Nephron (organoid): Measurements from ENCODE around the gene HEXIM1.
A peak's percentile ranks its signal among the peaks of the same experiment; 100 is the strongest.

ENCODE experiments used
- H3K27ac Mint-ChIP-seq, 3 experiments: 2 replicates each; pipeline ENCODE4 v1.8.0; 2020; ENCODE audit warnings: mixed read lengths in 3 of 3, mild to moderate bottlenecking in 2 of 3, moderate library complexity in 1 of 3
- H3K27me3 Mint-ChIP-seq: 2 replicates; pipeline ENCODE4 v1.8.0; 2021; ENCODE audit warnings: low read depth, mild to moderate bottlenecking, moderate library complexity, mixed read lengths
- H3K36me3 Mint-ChIP-seq: 2 replicates; pipeline ENCODE4 v1.8.0; 2020; ENCODE audit warnings: low read depth, mixed read lengths
- H3K4me1 Mint-ChIP-seq: 2 replicates; pipeline ENCODE4 v1.8.0; 2020; ENCODE audit warnings: mixed read lengths
- H3K4me3 Mint-ChIP-seq, 3 experiments: 2 replicates each; pipeline ENCODE4 v1.8.0; 2020; ENCODE audit warnings: mild to moderate bottlenecking in 3 of 3, mixed read lengths in 3 of 3, moderate library complexity in 2 of 3
- H3K9me3 Mint-ChIP-seq: 2 replicates; pipeline ENCODE4 v1.8.0; 2020; ENCODE audit warnings: mixed read lengths
- TF ChIP-seq, protein P1 (sequence below), 3 experiments: fragments of 200-600 bp; sonication (generic); IDR thresholded peaks; one replicate each; pipeline ENCODE4 v1.5.0; 2021; ENCODE audit warnings: antibody characterized with exemption in 3 of 3; ENCODE audit not compliant: unreplicated experiment in 3 of 3

The HEXIM1 gene

DNA sequence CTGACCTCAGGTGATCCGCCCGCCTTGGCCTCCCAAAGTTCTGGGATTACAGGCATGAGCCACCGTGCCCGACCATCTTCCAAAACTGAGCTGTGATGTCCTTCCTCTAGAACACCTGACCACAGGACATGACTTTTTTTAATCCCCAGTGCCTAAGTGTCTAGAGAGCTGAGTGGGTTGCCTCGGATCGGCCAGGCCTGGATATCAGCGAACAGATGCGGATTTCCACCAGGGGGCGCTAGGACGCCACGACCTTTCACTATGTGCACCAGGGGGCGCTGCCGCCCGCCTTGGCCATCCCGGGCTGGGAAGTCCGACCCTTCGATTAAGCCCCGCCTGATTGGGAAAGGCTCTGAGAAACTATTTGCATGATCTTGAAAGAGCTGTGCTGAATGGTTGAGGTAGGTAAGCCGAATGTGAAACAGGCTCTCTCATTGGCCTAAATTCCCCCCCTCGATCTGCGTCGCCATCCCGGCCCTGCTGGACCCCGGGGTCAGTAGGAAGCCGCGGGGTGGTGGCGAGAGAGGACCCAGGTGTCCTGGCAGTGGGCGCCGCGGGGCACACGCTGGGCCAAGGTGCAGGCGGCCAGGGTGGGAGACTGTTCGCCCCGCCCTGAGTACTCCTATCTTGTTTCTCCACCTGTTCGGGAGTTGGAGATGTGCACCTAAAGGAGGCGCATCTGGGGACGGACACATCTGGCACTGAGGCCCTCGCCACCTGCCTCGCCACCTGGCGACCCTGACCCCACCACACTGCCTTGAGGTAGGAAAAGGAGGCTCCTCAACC is 12.9 kb upstream of the HEXIM1 start, which contains the start of gene ACBD4:
Gene ACBD4 (plus strand): TSS at position 496 of the 786 bp plus-strand sequence. CDS start 458 bp downstream, outside the sequence.
- H3K27me3 Mint-ChIP-seq = no peaks in the 10 kb centered on the region
- H3K27ac Mint-ChIP-seq = peak within 1 kb of the TSS; percentile 56 to 77 (median 70)
- no peaks in the 10 kb centered on the region for H3K36me3 Mint-ChIP-seq
- H3K9me3 Mint-ChIP-seq = peaks cover 2% of the 10 kb centered on the region
- peak within 1 kb of the TSS; percentile 77 to 83 (median 79) for H3K4me3 Mint-ChIP-seq
- peaks cover 17% of the 10 kb centered on the region for H3K4me1 Mint-ChIP-seq
- TF ChIP-seq, protein P1, sequence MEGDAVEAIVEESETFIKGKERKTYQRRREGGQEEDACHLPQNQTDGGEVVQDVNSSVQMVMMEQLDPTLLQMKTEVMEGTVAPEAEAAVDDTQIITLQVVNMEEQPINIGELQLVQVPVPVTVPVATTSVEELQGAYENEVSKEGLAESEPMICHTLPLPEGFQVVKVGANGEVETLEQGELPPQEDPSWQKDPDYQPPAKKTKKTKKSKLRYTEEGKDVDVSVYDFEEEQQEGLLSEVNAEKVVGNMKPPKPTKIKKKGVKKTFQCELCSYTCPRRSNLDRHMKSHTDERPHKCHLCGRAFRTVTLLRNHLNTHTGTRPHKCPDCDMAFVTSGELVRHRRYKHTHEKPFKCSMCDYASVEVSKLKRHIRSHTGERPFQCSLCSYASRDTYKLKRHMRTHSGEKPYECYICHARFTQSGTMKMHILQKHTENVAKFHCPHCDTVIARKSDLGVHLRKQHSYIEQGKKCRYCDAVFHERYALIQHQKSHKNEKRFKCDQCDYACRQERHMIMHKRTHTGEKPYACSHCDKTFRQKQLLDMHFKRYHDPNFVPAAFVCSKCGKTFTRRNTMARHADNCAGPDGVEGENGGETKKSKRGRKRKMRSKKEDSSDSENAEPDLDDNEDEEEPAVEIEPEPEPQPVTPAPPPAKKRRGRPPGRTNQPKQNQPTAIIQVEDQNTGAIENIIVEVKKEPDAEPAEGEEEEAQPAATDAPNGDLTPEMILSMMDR (IDR thresholded peaks at IDR 0.05; ENCODE audit: unreplicated experiment in 3 of 3) = peak; percentile 100

DNA sequence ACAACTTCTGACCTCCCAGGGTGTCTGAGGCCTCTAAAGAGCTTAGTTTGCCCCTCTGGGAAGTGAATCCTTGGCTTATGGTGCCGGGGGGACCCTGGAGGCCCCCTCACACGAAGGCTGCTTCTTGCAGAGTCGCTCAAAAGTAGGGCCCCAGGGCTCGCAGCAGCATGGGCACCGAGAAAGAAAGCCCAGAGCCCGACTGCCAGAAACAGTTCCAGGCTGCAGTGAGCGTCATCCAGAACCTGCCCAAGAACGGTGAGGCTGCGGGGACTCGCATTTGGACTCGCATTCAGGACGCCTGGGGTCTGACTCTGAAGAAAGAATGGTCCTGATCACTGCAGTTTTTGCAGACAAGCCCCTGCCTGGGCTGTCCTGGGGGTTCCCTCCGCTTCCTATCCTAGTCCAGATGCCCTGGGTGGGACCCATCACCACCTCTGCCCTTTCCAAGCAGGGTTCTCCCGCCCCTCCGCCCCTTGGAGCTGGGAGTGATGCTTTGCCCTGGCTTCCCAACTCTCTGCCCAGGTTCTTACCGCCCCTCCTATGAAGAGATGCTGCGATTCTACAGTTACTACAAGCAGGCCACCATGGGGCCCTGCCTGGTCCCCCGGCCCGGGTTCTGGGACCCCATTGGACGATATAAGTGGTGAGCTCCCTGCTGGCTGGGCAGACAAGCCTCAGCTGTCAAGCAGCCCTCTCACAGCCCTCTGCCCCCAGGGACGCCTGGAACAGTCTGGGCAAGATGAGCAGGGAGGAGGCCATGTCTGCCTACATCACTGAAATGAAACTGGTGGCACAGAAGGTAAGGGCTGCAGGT is 12.1 kb upstream of the HEXIM1 start:
- TF ChIP-seq, protein P1 (IDR thresholded peaks at IDR 0.05; ENCODE audit: unreplicated experiment in 3 of 3) = no peak
- Mint-ChIP-seq H3K36me3 (no peaks in the 10 kb centered on the region), H3K9me3 (peaks cover 2% of the 10 kb centered on the region), H3K4me3 (peak overlapping the region; percentile 77 to 83 (median 79)), H3K4me1 (peaks cover 12% of the 10 kb centered on the region), H3K27ac (peak overlapping the region in 1 of 3 experiments; percentile 77), H3K27me3 (no peaks in the 10 kb centered on the region)

DNA sequence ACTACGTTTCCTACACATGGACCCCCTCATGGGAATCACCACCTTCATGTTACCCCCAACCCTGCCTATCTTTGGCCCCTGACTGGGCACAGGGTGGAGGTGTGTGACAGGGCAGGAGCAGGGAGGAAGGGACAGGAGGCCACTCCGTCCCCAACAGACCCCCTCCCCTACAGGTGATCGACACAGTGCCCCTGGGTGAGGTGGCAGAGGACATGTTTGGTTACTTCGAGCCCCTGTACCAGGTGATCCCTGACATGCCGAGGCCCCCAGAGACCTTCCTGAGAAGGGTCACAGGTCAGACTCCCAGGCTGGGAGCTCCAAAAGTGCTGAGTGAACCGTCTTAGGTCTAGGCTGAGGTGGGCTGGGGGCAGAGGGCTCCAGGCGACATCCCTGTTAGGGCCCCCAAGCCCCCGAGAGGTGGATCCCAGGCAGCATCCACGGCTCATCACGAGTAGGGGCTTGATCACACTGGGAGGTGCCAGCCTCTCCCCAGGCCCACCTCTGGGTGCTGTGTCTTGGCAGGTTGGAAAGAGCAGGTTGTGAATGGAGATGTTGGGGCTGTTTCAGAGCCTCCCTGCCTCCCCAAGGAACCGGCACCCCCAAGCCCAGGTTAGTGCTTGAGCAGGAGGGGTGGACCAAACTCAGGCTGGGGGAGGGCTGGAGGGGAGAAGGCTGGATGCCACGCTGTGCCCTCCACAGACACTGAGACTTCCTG is 11.3 kb upstream of the HEXIM1 start:
- Mint-ChIP-seq H3K4me1 (peaks cover 11% of the 10 kb centered on the region), H3K27me3 (no peaks in the 10 kb centered on the region), H3K36me3 (no peaks in the 10 kb centered on the region), H3K9me3 (peaks cover 2% of the 10 kb centered on the region), H3K4me3 (peak overlapping the region; percentile 36 to 83 (median 77)), H3K27ac (no peak overlapping the region)
- TF ChIP-seq, protein P1 (IDR thresholded peaks at IDR 0.05; ENCODE audit: unreplicated experiment in 3 of 3) = no peak

DNA sequence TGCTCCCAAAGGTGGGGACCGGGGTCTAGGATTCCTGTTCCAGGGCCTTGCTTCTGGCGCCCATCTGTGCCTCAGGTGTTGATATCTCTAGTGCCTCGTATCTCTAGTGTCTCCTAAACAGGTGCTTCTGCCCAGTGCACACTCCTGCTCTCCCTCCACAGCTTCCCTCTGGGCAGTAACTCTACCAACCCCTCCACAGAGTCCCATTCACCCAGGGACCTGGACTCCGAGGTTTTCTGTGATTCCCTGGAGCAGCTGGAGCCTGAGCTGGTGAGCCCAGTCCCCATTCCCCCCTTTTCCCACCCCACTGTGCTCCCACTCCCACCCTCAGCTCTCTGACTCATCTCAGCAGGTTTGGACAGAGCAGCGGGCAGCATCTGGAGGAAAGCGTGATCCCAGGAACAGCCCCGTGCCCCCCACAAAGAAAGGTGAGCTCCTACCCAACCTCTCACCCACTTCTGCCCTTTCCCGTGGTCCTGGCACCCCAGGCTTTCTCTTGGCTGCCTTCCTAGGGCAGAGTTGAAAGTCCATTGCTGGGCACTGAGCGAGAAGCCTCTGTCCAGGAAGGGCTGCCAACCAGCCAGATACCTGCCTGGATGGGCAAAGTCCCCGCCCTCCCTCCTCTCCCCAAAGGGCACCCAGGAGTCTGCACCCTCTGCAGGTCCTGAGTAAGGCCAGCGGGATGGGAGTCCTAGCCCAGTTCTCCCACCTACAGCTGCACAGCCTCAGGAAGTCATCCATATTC is 10.5 kb upstream of the HEXIM1 start:
- Mint-ChIP-seq H3K4me1 (peaks cover 11% of the 10 kb centered on the region), H3K4me3 (peak overlapping the region in 2 of 3 experiments; percentile 48 to 56), H3K27me3 (no peaks in the 10 kb centered on the region), H3K36me3 (no peaks in the 10 kb centered on the region), H3K9me3 (peaks cover 2% of the 10 kb centered on the region), H3K27ac (no peak overlapping the region)
- TF ChIP-seq, protein P1 (IDR thresholded peaks at IDR 0.05; ENCODE audit: unreplicated experiment in 3 of 3) = no peak

DNA sequence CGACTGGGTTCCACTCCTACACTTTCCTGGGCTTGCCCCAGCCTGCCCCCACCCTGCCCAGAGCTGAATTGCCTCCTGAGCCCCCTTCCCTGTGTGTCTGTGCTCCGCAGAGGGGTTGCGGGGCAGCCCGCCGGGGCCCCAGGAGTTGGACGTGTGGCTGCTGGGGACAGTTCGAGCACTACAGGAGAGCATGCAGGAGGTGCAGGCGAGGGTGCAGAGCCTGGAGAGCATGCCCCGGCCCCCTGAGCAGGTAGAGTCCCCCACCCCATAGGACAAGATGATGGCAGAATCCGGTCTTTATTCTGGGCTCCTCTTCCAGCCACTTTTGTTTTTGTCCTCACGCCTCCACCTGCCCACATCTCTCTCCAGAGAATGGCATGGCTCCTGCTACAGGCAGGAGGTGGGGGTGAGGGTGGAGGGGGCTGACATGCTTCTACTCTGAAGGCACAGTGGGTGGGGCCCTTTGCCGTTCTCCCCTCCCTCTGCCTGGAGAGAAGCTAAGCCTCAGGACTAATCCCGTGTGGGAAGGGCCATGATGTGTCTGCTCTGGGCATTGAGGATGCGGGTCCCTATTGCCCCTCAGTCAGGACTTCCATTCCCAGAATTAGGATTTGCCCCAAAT is 9.3 kb upstream of the HEXIM1 start:
- Mint-ChIP-seq H3K9me3 (peaks cover 2% of the 10 kb centered on the region), H3K4me1 (peaks cover 11% of the 10 kb centered on the region), H3K27me3 (no peaks in the 10 kb centered on the region), H3K27ac (no peak overlapping the region), H3K4me3 (no peak overlapping the region), H3K36me3 (no peaks in the 10 kb centered on the region)
- TF ChIP-seq, protein P1 (IDR thresholded peaks at IDR 0.05; ENCODE audit: unreplicated experiment in 3 of 3) = no peak
